GM12878 (cell line): Measurements from ENCODE around the gene PKM. TPM values are rescaled to one million over a fixed set of nuclear protein-coding genes. Genes with fewer than 3 reads are reported as not detected.

Experiments
- ATAC-seq: fragments of 200-7000 bp; cut with Tn5 transposase; 3 replicates; pipeline ENCODE4 v1.9.1; 2020; ENCODE audit warnings: mild to moderate bottlenecking, moderate library complexity
- BruUV-seq: library from RNA; stranded (reverse); fragments of 400-500 nt; replicated peaks from 2 replicates; lab custom pipeline; 2021; lab: Mats Ljungman, UMichigan
- CTCF ChIA-PET: fragments of 300-600 bp; sonication (Branson Sonifier 250); formaldehyde crosslinking; extraction: SDS; loops from one replicate; lab custom pipeline; 2021; ENCODE audit warnings: inconsistent platforms; lab: Yijun Ruan, JAX
- POLR2A ChIA-PET: fragments of 350-600 bp; formaldehyde crosslinking; extraction: SDS; loops from one replicate; lab custom pipeline; 2021; ENCODE audit warnings: inconsistent platforms; lab: Charles Lee
- RAD21 ChIA-PET: fragments of 300-600 bp; sonication (Branson Sonifier 250); formaldehyde crosslinking; loops from one replicate; lab custom pipeline; 2023; ENCODE audit warnings: antibody characterized with exemption; ENCODE audit not compliant: unreplicated experiment; lab: Charles Lee
- SMC1A ChIA-PET: fragments of 300-600 bp; sonication (Branson Sonifier 250); formaldehyde crosslinking; loops from one replicate; lab custom pipeline; 2023; ENCODE audit not compliant: unreplicated experiment, uncharacterized antibody; lab: Charles Lee
- DNase-seq: peaks from one replicate; pipeline ENCODE4 v3.0.0-alpha.2; 2011; ENCODE audit warnings: low read depth, low spot score
- FAIRE-seq: peaks from 3 replicates; lab custom pipeline; 2011; peaks lifted over from hg19 to GRCh38; lab: Jason Lieb, UNC
- H2AFZ ChIP-seq: 2 replicates; pipeline ENCODE4 v1.6.0; 2011; ENCODE audit warnings: low read depth, low read length, control low read depth; ENCODE audit not compliant: control insufficient read depth
- H3K27ac ChIP-seq: 2 replicates; pipeline ENCODE4 v1.5.1; 2011; ENCODE audit warnings: control low read depth; ENCODE audit not compliant: control insufficient read depth, insufficient read depth
- H3K27me3 ChIP-seq, 2 experiments: replicated peaks in 1 of 2; 2 replicates each; pipeline versions ENCODE4 v1.6.0 to v1.6.1; 2011; ENCODE audit warnings: low read length in 1 of 2; ENCODE audit not compliant: control insufficient read depth in 2 of 2, insufficient read depth in 2 of 2
- H3K36me3 ChIP-seq, 2 experiments: 2 replicates each; pipeline ENCODE4 v1.5.1; 2011; ENCODE audit warnings: low read length in 1 of 2; ENCODE audit not compliant: control insufficient read depth in 2 of 2, insufficient read depth in 2 of 2
- H3K4me1 ChIP-seq: 2 replicates; pipeline ENCODE4 v1.6.1; 2011; ENCODE audit warnings: mild to moderate bottlenecking, low read length, moderate library complexity, mixed read lengths; ENCODE audit not compliant: control insufficient read depth, insufficient read depth
- H3K4me2 ChIP-seq: 2 replicates; pipeline ENCODE4 v1.6.0; 2011; ENCODE audit warnings: control low read depth; ENCODE audit not compliant: control insufficient read depth, insufficient read depth
- H3K4me3 ChIP-seq: fragments of 200-600 bp; sonication (generic); 2 replicates; pipeline ENCODE4 v1.5.1; 2016
- H3K79me2 ChIP-seq: 2 replicates; pipeline ENCODE4 v1.6.0; 2011; ENCODE audit warnings: low read length; ENCODE audit not compliant: control insufficient read depth, insufficient read depth
- H3K9ac ChIP-seq: 2 replicates; pipeline ENCODE4 v1.8.0; 2011; ENCODE audit warnings: low read length, control low read depth, mixed read lengths; ENCODE audit not compliant: control insufficient read depth, insufficient read depth
- H3K9me3 ChIP-seq: replicated peaks from 3 replicates; pipeline ENCODE4 v1.5.1; 2011; ENCODE audit warnings: mild to moderate bottlenecking, low read length; ENCODE audit not compliant: control insufficient read depth, insufficient read depth
- H4K20me1 ChIP-seq: 2 replicates; pipeline ENCODE4 v1.6.0; 2011; ENCODE audit not compliant: control insufficient read depth, insufficient read depth
- ASH2L ChIP-seq: fragments of 300-600, 200-600 bp; sonication (generic); IDR thresholded peaks from 2 replicates; pipeline ENCODE4 v1.6.1; 2017; ENCODE audit warnings: low read depth, mild to moderate bottlenecking, borderline replicate concordance
- CTCF ChIP-seq, 3 experiments: IDR thresholded peaks in 2 of 3; conservative IDR thresholded peaks in 1 of 3; 2 replicates each; pipeline ENCODE4 v1.5.1; 2011; ENCODE audit warnings: low read depth in 3 of 3, low read length in 3 of 3, mild to moderate bottlenecking in 3 of 3, control low read depth in 2 of 3, moderate library complexity in 2 of 3, inconsistent platforms in 1 of 3, mixed read lengths in 1 of 3; ENCODE audit not compliant: control insufficient read depth in 2 of 3, insufficient read depth in 1 of 3; ENCODE audit errors: extremely low read depth in 1 of 3
- HDAC2 ChIP-seq: fragments of 200-600 bp; sonication (generic); IDR thresholded peaks from 2 replicates; pipeline ENCODE4 v1.6.1; 2017
- HDAC6 ChIP-seq: fragments of 200-600 bp; sonication (generic); IDR thresholded peaks from one replicate; pipeline ENCODE4 v1.8.0; 2017; ENCODE audit warnings: antibody characterized with exemption; ENCODE audit not compliant: unreplicated experiment
- IRF5 ChIP-seq: fragments of 450-650 bp; IDR thresholded peaks from 2 replicates; pipeline ENCODE4 v1.6.1; 2017; ENCODE audit warnings: borderline replicate concordance
- PAX5 ChIP-seq: IDR thresholded peaks from 2 replicates; pipeline ENCODE4 v1.6.1; 2011; ENCODE audit warnings: low read depth, low read length, borderline replicate concordance
- POLR2AphosphoS5 ChIP-seq: IDR thresholded peaks from 2 replicates; pipeline ENCODE4 v1.6.1; 2011; ENCODE audit warnings: mild to moderate bottlenecking, low read length, inconsistent platforms
- RAD21 ChIP-seq: IDR thresholded peaks from 2 replicates; pipeline ENCODE4 v1.6.1; 2011; ENCODE audit warnings: mild to moderate bottlenecking, low read depth, low read length, moderate library complexity; ENCODE audit not compliant: insufficient read depth
- RAD51 ChIP-seq: fragments of 450-650 bp; IDR thresholded peaks from 2 replicates; pipeline ENCODE4 v1.6.1; 2016; ENCODE audit warnings: moderate library complexity, mild to moderate bottlenecking, inconsistent platforms
- RCOR1 ChIP-seq: conservative IDR thresholded peaks from 2 replicates; pipeline ENCODE4 v1.6.1; 2012; ENCODE audit warnings: low read depth, low read length, improper control_type of control experiment
- SREBF1 ChIP-seq: IDR thresholded peaks from 2 replicates; pipeline ENCODE4 v1.6.1; 2012; ENCODE audit warnings: mild to moderate bottlenecking, low read length
- TAF1 ChIP-seq: IDR thresholded peaks from 2 replicates; pipeline ENCODE4 v1.6.1; 2011; ENCODE audit warnings: mild to moderate bottlenecking, low read depth, low read length, borderline replicate concordance
- TARDBP ChIP-seq: IDR thresholded peaks from 2 replicates; pipeline ENCODE4 v1.6.1; 2016; ENCODE audit warnings: borderline replicate concordance
- ZNF207 ChIP-seq: fragments of 450-650 bp; IDR thresholded peaks from 2 replicates; pipeline ENCODE4 v1.6.1; 2014; ENCODE audit warnings: antibody characterized with exemption, mild to moderate bottlenecking, borderline replicate concordance
- ZNF217 ChIP-seq: fragments of 450-650 bp; IDR thresholded peaks from 2 replicates; pipeline ENCODE4 v1.6.1; 2017; ENCODE audit warnings: antibody characterized with exemption, mild to moderate bottlenecking
- WGBS: methylation state at CpG from one replicate; pipeline ENCODE4 v1.1.6; 2016; ENCODE audit warnings: low lambda C conversion rate; ENCODE audit not compliant: insufficient replicate concordance, insufficient coverage; ENCODE audit errors: missing lambda C conversion rate; 5-methylcytosine and 5-hydroxymethylcytosine counted together
- in situ Hi-C: fragments of 300-500 bp; cut with MboI; formaldehyde crosslinking; loops from 9 replicates; pipeline ENCODE4 v1.14.3; 2018; ENCODE audit warnings: mixed read lengths
- intact Hi-C: fragments of 100-400 bp; cut with micrococcal nuclease; formaldehyde crosslinking; loops from one replicate; pipeline ENCODE4 v1.14.2; 2022; ENCODE audit not compliant: unreplicated experiment
- polyA plus RNA-seq, 11 experiments: library from polyadenylated mRNA; depleted of rRNA in 4 of 11; unstranded in 6 of 11; stranded (reverse) in 5 of 11; fragments of >200 nt; fragmentation: Nextera tagmentation in 4 of 11; fragmentation: Illumina TruSeq in 1 of 11; extraction: Ambion mirVana in 4 of 11; extraction: Trizol in 1 of 11; gene quantifications; 1 replicate in 1 of 11; 2 replicates in 10 of 11; pipeline versions ENCODE4 v1.2.1 to v1.2.3, GENCODE V29; 2011 to 2016; ENCODE audit warnings: inconsistent platforms in 2 of 11, missing spikeins in 2 of 11, low read depth in 1 of 11
- total RNA-seq, 4 experiments: library from RNA; depleted of rRNA in 3 of 4; stranded (reverse); fragments of >200 nt in 3 of 4; fragmentation: Illumina TruSeq in 1 of 4; extraction: Trizol in 1 of 4; gene quantifications; 2 replicates each; pipeline versions ENCODE4 v1.2.1 to v1.2.3, GENCODE V29; 2013 to 2021

PKM gene
- total and polyA plus RNA-seq, 10 of the 15 experiments (the other 5 are each of a cell fraction or from before 2014, with no cell fraction given) = 491 to 2,011 (median 1,433) TPM

GRCh38 chr15:72271221-72271620, 40.2 kb upstream of the PKM start:
- in situ Hi-C loops = no loop called here
- ATAC-seq (no peak), DNase-seq (no peak), FAIRE-seq (no peak)
- SMC1A ChIA-PET = interaction anchor here (1.0 to 1.1 kb wide), 2 partner anchors 45 to 70 kb away, joined by 4 read pairs; no protein-coding TSS in a partner anchor
- H3K36me3 ChIP-seq = peaks cover 0 to 17% of the 10 kb centered on the region in 2 experiments; a peak in 2 of 4 replicates
- no peak overlapping the region for H3K27ac ChIP-seq
- no peaks in the 10 kb centered on the region for H3K27me3 ChIP-seq
- H4K20me1 ChIP-seq = no peaks in the 10 kb centered on the region
- peak overlapping the region; percentile 75 for H3K9ac ChIP-seq
- H3K79me2 ChIP-seq = peaks cover 22% of the 10 kb centered on the region
- CTCF ChIA-PET = interaction anchor here (0.6 kb wide), 1 partner anchor 71 kb away, joined by 3 read pairs; no protein-coding TSS in a partner anchor
- peak overlapping the region; percentile 19 for H3K4me2 ChIP-seq
- peaks cover 6% of the 10 kb centered on the region; the same call in 1 of the 2 replicates for H3K4me1 ChIP-seq
- peak overlapping the region; percentile 70 for H3K4me3 ChIP-seq
- H2AFZ ChIP-seq = no peak overlapping the region
- TF ChIP-seq TARDBP (no peak), CTCF (IDR thresholded peaks at IDR 0.05 in 2 of 3, conservative IDR thresholded peaks at IDR 0.05 in 1 of 3; ENCODE audit: control insufficient read depth in 2 of 3, extremely low read depth in 1 of 3, insufficient read depth in 1 of 3, low read depth in 3 of 3, low read length in 3 of 3) (no peak), TAF1 (no peak)
- POLR2A ChIA-PET = interaction anchor here (0.6 to 1.0 kb wide), 3 partner anchors 39 to 44 kb away, joined by 3 to 4 read pairs (median 3); no protein-coding TSS in a partner anchor
- RAD21 ChIA-PET = interaction anchor here (1.1 kb wide), 2 partner anchors 42 to 44 kb away, joined by 3 read pairs; no protein-coding TSS in a partner anchor
- 84% methylated on average over 4 of the region's 4 CpGs for WGBS
- no peaks in the 10 kb centered on the region for H3K9me3 ChIP-seq
- intact Hi-C loops = no loop called here
- BruUV-seq = TSS peak; percentile 64

- intact Hi-C loops (no loop called here), in situ Hi-C loops (no loop called here)
- peaks cover 0 to 29% of the 10 kb centered on the region in 2 experiments for H3K36me3 ChIP-seq
- no peak overlapping the region for H3K4me3 ChIP-seq
- no peaks in the 10 kb centered on the region for H3K9me3 ChIP-seq
- ATAC-seq (no peak), FAIRE-seq (no peak), DNase-seq (no peak)
- no peak overlapping the region for H2AFZ ChIP-seq
- ChIA-PET RAD21 (no interaction called here), CTCF (interaction anchor here (0.5 to 1.3 kb wide), 4 partner anchors 17 to 70 kb away, joined by 3 read pairs; no protein-coding TSS in a partner anchor), POLR2A (interaction anchor here (1.2 kb wide), 1 partner anchor 43 kb away, joined by 3 read pairs; no protein-coding TSS in a partner anchor), SMC1A (interaction anchor here (0.7 to 1.4 kb wide), 3 partner anchors 10 to 42 kb away, joined by 3 to 5 read pairs (median 3); no protein-coding TSS in a partner anchor)
- BruUV-seq = no TSS peak
- peaks cover 22% of the 10 kb centered on the region for H3K79me2 ChIP-seq
- peaks cover 6% of the 10 kb centered on the region; the same call in 1 of the 2 replicates for H3K4me1 ChIP-seq
- WGBS = 99% methylated on average over 4 of the region's 4 CpGs
- H3K27me3 ChIP-seq = no peaks in the 10 kb centered on the region
- no peak overlapping the region for H3K27ac ChIP-seq
- no peak overlapping the region for H3K9ac ChIP-seq
- no peaks in the 10 kb centered on the region for H4K20me1 ChIP-seq
- H3K4me2 ChIP-seq = no peak overlapping the region
- no peak for TF ChIP-seq HDAC6
- TF ChIP-seq ZNF207 = no peak
- TF ChIP-seq RAD21 = no peak
- TF ChIP-seq POLR2AphosphoS5 = no peak
- no peak for TF ChIP-seq IRF5
- TF ChIP-seq HDAC2 = no peak
- no peak for TF ChIP-seq RCOR1
- TF ChIP-seq ASH2L = no peak
- TF ChIP-seq PAX5 = no peak
- no peak for TF ChIP-seq RAD51
- no peak for TF ChIP-seq ZNF217
- no peak for TF ChIP-seq SREBF1
Measured at GRCh38 chr15:72269739-72270138, 38.7 kb upstream of the PKM start.
